Measurements from ENCODE around the gene LENG8.

LENG8 gene

GRCh38 chr19:54433697-54434096 is 15.3 kb upstream of the LENG8 start:
- no peak for TF ChIP-seq CTCF (IDR thresholded peaks at IDR 0.05)
- H3K27ac ChIP-seq = no peak overlapping the region
- H3K27me3 ChIP-seq (ENCODE audit: control insufficient read depth, insufficient read depth, low read length) = no peaks in the 10 kb centered on the region
- no peak overlapping the region for H3K4me2 ChIP-seq (ENCODE audit: low read length)
- H3K36me3 ChIP-seq (ENCODE audit: control insufficient read depth, insufficient read depth, low read length) = no peaks in the 10 kb centered on the region
- H2AFZ ChIP-seq = no peak overlapping the region
- no peaks in the 10 kb centered on the region for H3K9me3 ChIP-seq (ENCODE audit: control insufficient read depth, low read length)
- H3K9ac ChIP-seq = no peak overlapping the region
- H3K79me2 ChIP-seq = no peaks in the 10 kb centered on the region
- H3K4me3 ChIP-seq (ENCODE audit: low read depth, low read length) = no peak overlapping the region
- H3K4me1 ChIP-seq = peaks cover 5% of the 10 kb centered on the region

- Histone ChIP-seq H3K9ac (no peak overlapping the region), H3K27ac (no peak overlapping the region), H3K79me2 (no peaks in the 10 kb centered on the region), H3K4me1 (peaks cover 5% of the 10 kb centered on the region), H3K36me3 (ENCODE audit: control insufficient read depth, insufficient read depth, low read length) (no peaks in the 10 kb centered on the region), H3K9me3 (ENCODE audit: control insufficient read depth, low read length) (no peaks in the 10 kb centered on the region), H2AFZ (no peak overlapping the region), H3K27me3 (ENCODE audit: control insufficient read depth, insufficient read depth, low read length) (no peaks in the 10 kb centered on the region), H3K4me3 (ENCODE audit: low read depth, low read length) (no peak overlapping the region), H3K4me2 (ENCODE audit: low read length) (no peak overlapping the region)
- no peak for TF ChIP-seq CTCF (IDR thresholded peaks at IDR 0.05)
These were observed 14.7 kb upstream of the LENG8 start for GRCh38 chr19:54434112-54434872.

GRCh38 chr19:54434873-54435214 is 14.2 kb upstream of the LENG8 start:
- Histone ChIP-seq H3K9ac (no peak overlapping the region), H3K27me3 (ENCODE audit: control insufficient read depth, insufficient read depth, low read length) (no peaks in the 10 kb centered on the region), H3K79me2 (peaks cover 2% of the 10 kb centered on the region), H3K9me3 (ENCODE audit: control insufficient read depth, low read length) (no peaks in the 10 kb centered on the region), H3K27ac (no peak overlapping the region), H2AFZ (no peak overlapping the region), H3K4me3 (ENCODE audit: low read depth, low read length) (no peak overlapping the region), H3K4me2 (ENCODE audit: low read length) (no peak overlapping the region), H3K4me1 (peaks cover 5% of the 10 kb centered on the region), H3K36me3 (ENCODE audit: control insufficient read depth, insufficient read depth, low read length) (no peaks in the 10 kb centered on the region)
- TF ChIP-seq CTCF (IDR thresholded peaks at IDR 0.05) = no peak

- Histone ChIP-seq H3K4me1 (peaks cover 5% of the 10 kb centered on the region), H3K27ac (no peak overlapping the region), H3K4me3 (ENCODE audit: low read depth, low read length) (no peak overlapping the region), H3K4me2 (ENCODE audit: low read length) (no peak overlapping the region), H2AFZ (no peak overlapping the region), H3K9ac (no peak overlapping the region), H3K36me3 (ENCODE audit: control insufficient read depth, insufficient read depth, low read length) (no peaks in the 10 kb centered on the region), H3K9me3 (ENCODE audit: control insufficient read depth, low read length) (no peaks in the 10 kb centered on the region), H3K27me3 (ENCODE audit: control insufficient read depth, insufficient read depth, low read length) (no peaks in the 10 kb centered on the region), H3K79me2 (peaks cover 4% of the 10 kb centered on the region)
- no peak for TF ChIP-seq CTCF (IDR thresholded peaks at IDR 0.05)
These were observed 13.4 kb upstream of the LENG8 start for GRCh38 chr19:54435551-54436016.

- Histone ChIP-seq H2AFZ (no peak overlapping the region), H3K4me3 (ENCODE audit: low read depth, low read length) (no peak overlapping the region), H3K9me3 (ENCODE audit: control insufficient read depth, low read length) (no peaks in the 10 kb centered on the region), H3K27ac (no peak overlapping the region), H3K27me3 (ENCODE audit: control insufficient read depth, insufficient read depth, low read length) (no peaks in the 10 kb centered on the region), H3K4me1 (peaks cover 5% of the 10 kb centered on the region), H3K79me2 (peaks cover 4% of the 10 kb centered on the region), H3K36me3 (ENCODE audit: control insufficient read depth, insufficient read depth, low read length) (no peaks in the 10 kb centered on the region), H3K9ac (no peak overlapping the region), H3K4me2 (ENCODE audit: low read length) (no peak overlapping the region)
- no peak for TF ChIP-seq CTCF (IDR thresholded peaks at IDR 0.05)
These were observed 12.9 kb upstream of the LENG8 start for GRCh38 chr19:54436031-54436523.

Data from parathyroid adenoma (tissue), 2 donors.